Measurements from ENCODE around the gene MAP1LC3B2. TPM values are rescaled to one million over a fixed set of nuclear protein-coding genes. Genes with fewer than 3 reads are reported as not detected.

Gene MAP1LC3B2
- total RNA-seq, 1 donor = 1.1 TPM

- Histone ChIP-seq H4K20me1 (ENCODE audit: insufficient read depth, low read length) (no peaks in the 10 kb centered on the region), H3K4me2 (ENCODE audit: insufficient read depth, low read length) (no peak overlapping the region), H3K36me3 (ENCODE audit: insufficient read depth, low read length) (no peaks in the 10 kb centered on the region), H3K27ac (ENCODE audit: low read depth, low read length) (no peak overlapping the region), H3K4me1 (ENCODE audit: insufficient read depth, low read length) (peaks cover 6% of the 10 kb centered on the region), H3K4me3 (ENCODE audit: insufficient read depth, low read length) (no peak overlapping the region), H3K9me3 (ENCODE audit: low read depth, low read length) (no peaks in the 10 kb centered on the region), H3K79me2 (ENCODE audit: insufficient read depth, low read length) (no peaks in the 10 kb centered on the region), H3K27me3 (ENCODE audit: insufficient read depth, low read length) (no peaks in the 10 kb centered on the region), H2AFZ (ENCODE audit: low read length) (peak overlapping the region; percentile 40)
- no peak for TF ChIP-seq CTCF (IDR thresholded peaks at IDR 0.05; ENCODE audit: extremely low read depth, low read depth, low read length)
- DNase-seq (ENCODE audit: insufficient read length, low spot score, missing footprints) = no peak
Measured at GRCh38 chr12:116544656-116545055, 14.5 kb upstream of the MAP1LC3B2 start.

- H3K79me2 ChIP-seq (ENCODE audit: insufficient read depth, low read length) = no peaks in the 10 kb centered on the region
- H3K4me3 ChIP-seq (ENCODE audit: insufficient read depth, low read length) = no peak overlapping the region
- H3K9me3 ChIP-seq (ENCODE audit: low read depth, low read length) = no peaks in the 10 kb centered on the region
- H3K27me3 ChIP-seq (ENCODE audit: insufficient read depth, low read length) = no peaks in the 10 kb centered on the region
- H3K4me1 ChIP-seq (ENCODE audit: insufficient read depth, low read length) = peaks cover 6% of the 10 kb centered on the region
- no peaks in the 10 kb centered on the region for H3K36me3 ChIP-seq (ENCODE audit: insufficient read depth, low read length)
- no peak for DNase-seq (ENCODE audit: insufficient read length, low spot score, missing footprints)
- no peaks in the 10 kb centered on the region for H4K20me1 ChIP-seq (ENCODE audit: insufficient read depth, low read length)
- H3K27ac ChIP-seq (ENCODE audit: low read depth, low read length) = no peak overlapping the region
- no peak overlapping the region for H2AFZ ChIP-seq (ENCODE audit: low read length)
- no peak overlapping the region for H3K4me2 ChIP-seq (ENCODE audit: insufficient read depth, low read length)
- no peak for TF ChIP-seq CTCF (IDR thresholded peaks at IDR 0.05; ENCODE audit: extremely low read depth, low read depth, low read length)
Measured at GRCh38 chr12:116545144-116545543, 14.0 kb upstream of the MAP1LC3B2 start.

- Histone ChIP-seq H3K27ac (ENCODE audit: low read depth, low read length) (no peak overlapping the region), H3K36me3 (ENCODE audit: insufficient read depth, low read length) (no peaks in the 10 kb centered on the region), H2AFZ (ENCODE audit: low read length) (no peak overlapping the region), H3K4me3 (ENCODE audit: insufficient read depth, low read length) (no peak overlapping the region), H3K9me3 (ENCODE audit: low read depth, low read length) (no peaks in the 10 kb centered on the region), H3K27me3 (ENCODE audit: insufficient read depth, low read length) (no peaks in the 10 kb centered on the region), H3K4me1 (ENCODE audit: insufficient read depth, low read length) (peaks cover 6% of the 10 kb centered on the region), H3K4me2 (ENCODE audit: insufficient read depth, low read length) (no peak overlapping the region), H3K79me2 (ENCODE audit: insufficient read depth, low read length) (no peaks in the 10 kb centered on the region), H4K20me1 (ENCODE audit: insufficient read depth, low read length) (no peaks in the 10 kb centered on the region)
- no peak for TF ChIP-seq CTCF (IDR thresholded peaks at IDR 0.05; ENCODE audit: extremely low read depth, low read depth, low read length)
- DNase-seq (ENCODE audit: insufficient read length, low spot score, missing footprints) = no peak
Measured at GRCh38 chr12:116545936-116546335, 13.2 kb upstream of the MAP1LC3B2 start.

- no peak for TF ChIP-seq CTCF (IDR thresholded peaks at IDR 0.05; ENCODE audit: extremely low read depth, low read depth, low read length)
- Histone ChIP-seq H3K79me2 (ENCODE audit: insufficient read depth, low read length) (no peaks in the 10 kb centered on the region), H4K20me1 (ENCODE audit: insufficient read depth, low read length) (no peaks in the 10 kb centered on the region), H3K27ac (ENCODE audit: low read depth, low read length) (no peak overlapping the region), H3K4me1 (ENCODE audit: insufficient read depth, low read length) (peaks cover 6% of the 10 kb centered on the region), H3K4me3 (ENCODE audit: insufficient read depth, low read length) (no peak overlapping the region), H3K9me3 (ENCODE audit: low read depth, low read length) (no peaks in the 10 kb centered on the region), H3K36me3 (ENCODE audit: insufficient read depth, low read length) (no peaks in the 10 kb centered on the region), H3K4me2 (ENCODE audit: insufficient read depth, low read length) (no peak overlapping the region), H2AFZ (ENCODE audit: low read length) (peak overlapping the region; percentile 57), H3K27me3 (ENCODE audit: insufficient read depth, low read length) (no peaks in the 10 kb centered on the region)
- DNase-seq (ENCODE audit: insufficient read length, low spot score, missing footprints) = no peak
Measured at GRCh38 chr12:116547955-116548501, 11.2 kb upstream of the MAP1LC3B2 start.
